Progenitor cell of endocrine pancreas (in vitro differentiated cells): ENCODE data around the gene IL1RAPL2. TPM values are rescaled to one million over a fixed set of nuclear protein-coding genes. Genes with fewer than 3 reads are reported as not detected.

Source experiments
- DNase-seq: peaks from one replicate; pipeline ENCODE4 v3.0.0; 2021; ENCODE audit warnings: low spot score; ENCODE audit not compliant: unreplicated experiment
- H3K27ac Mint-ChIP-seq: 2 replicates; pipeline ENCODE4 v1.8.0; 2021; ENCODE audit warnings: mild to moderate bottlenecking, moderate library complexity, mixed read lengths
- H3K27me3 Mint-ChIP-seq: 2 replicates; pipeline ENCODE4 v1.8.0; 2021; ENCODE audit warnings: mixed read lengths
- H3K36me3 Mint-ChIP-seq: 2 replicates; pipeline ENCODE4 v1.8.0; 2022; ENCODE audit warnings: mixed read lengths; ENCODE audit not compliant: insufficient read depth
- H3K4me1 Mint-ChIP-seq: 2 replicates; pipeline ENCODE4 v1.8.0; 2021; ENCODE audit warnings: low read depth, mixed read lengths
- H3K4me3 Mint-ChIP-seq: 2 replicates; pipeline ENCODE4 v1.8.0; 2021; ENCODE audit warnings: low read depth, mild to moderate bottlenecking, moderate library complexity, mixed read lengths
- H3K9me3 Mint-ChIP-seq: 2 replicates; pipeline ENCODE4 v1.8.0; 2021; ENCODE audit warnings: low read depth, mixed read lengths
- CTCF ChIP-seq: fragments of 200-600 bp; sonication (generic); IDR thresholded peaks from one replicate; pipeline ENCODE4 v1.5.0; 2021; ENCODE audit warnings: antibody characterized with exemption, mild to moderate bottlenecking; ENCODE audit not compliant: unreplicated experiment
- total RNA-seq: library from RNA; stranded (reverse); gene quantifications from 2 replicates; pipeline ENCODE4 v1.2.1, GENCODE V29; 2021

The IL1RAPL2 gene
- total RNA-seq, 1 donor from 2014 or later = 0.91 TPM

- no peak overlapping the region for H3K4me3 Mint-ChIP-seq
- H3K27me3 Mint-ChIP-seq = no peaks in the 10 kb centered on the region
- H3K27ac Mint-ChIP-seq = no peak overlapping the region
- peaks cover 1% of the 10 kb centered on the region for H3K4me1 Mint-ChIP-seq
- DNase-seq = no peak
- TF ChIP-seq CTCF = no peak
- H3K36me3 Mint-ChIP-seq = peaks cover 3% of the 10 kb centered on the region
- peaks cover 40% of the 10 kb centered on the region for H3K9me3 Mint-ChIP-seq
Measured at GRCh38 chrX:105260291-105261043, 694.5 kb downstream of the IL1RAPL2 start.

- no peak overlapping the region for H3K4me3 Mint-ChIP-seq
- H3K9me3 Mint-ChIP-seq = peaks cover 28% of the 10 kb centered on the region
- H3K27me3 Mint-ChIP-seq = no peaks in the 10 kb centered on the region
- no peak for DNase-seq
- no peak for TF ChIP-seq CTCF
- H3K36me3 Mint-ChIP-seq = peaks cover 1% of the 10 kb centered on the region
- no peak overlapping the region for H3K27ac Mint-ChIP-seq
- H3K4me1 Mint-ChIP-seq = peaks cover 3% of the 10 kb centered on the region
Measured at GRCh38 chrX:105263171-105263570, 697.2 kb downstream of the IL1RAPL2 start.

GRCh38 chrX:105263801-105264200 is 697.8 kb downstream of the IL1RAPL2 start:
- Mint-ChIP-seq H3K36me3 (no peaks in the 10 kb centered on the region), H3K4me3 (no peak overlapping the region), H3K27me3 (no peaks in the 10 kb centered on the region), H3K9me3 (peaks cover 22% of the 10 kb centered on the region), H3K27ac (peak overlapping the region; percentile 25), H3K4me1 (peaks cover 3% of the 10 kb centered on the region)
- no peak for DNase-seq
- TF ChIP-seq CTCF = no peak

GRCh38 chrX:105265093-105265492 is 699.1 kb downstream of the IL1RAPL2 start:
- Mint-ChIP-seq H3K4me1 (peaks cover 3% of the 10 kb centered on the region), H3K27ac (no peak overlapping the region), H3K9me3 (peaks cover 23% of the 10 kb centered on the region), H3K36me3 (no peaks in the 10 kb centered on the region), H3K4me3 (no peak overlapping the region), H3K27me3 (no peaks in the 10 kb centered on the region)
- DNase-seq = no peak
- TF ChIP-seq CTCF = no peak

- Mint-ChIP-seq H3K36me3 (peaks cover 2% of the 10 kb centered on the region), H3K4me1 (peaks cover 5% of the 10 kb centered on the region), H3K9me3 (peaks cover 25% of the 10 kb centered on the region), H3K27ac (no peak overlapping the region), H3K27me3 (no peaks in the 10 kb centered on the region), H3K4me3 (no peak overlapping the region)
- no peak for TF ChIP-seq CTCF
- no peak for DNase-seq
Measured at GRCh38 chrX:105266456-105266855, 700.5 kb downstream of the IL1RAPL2 start.
